KOPT-K1 (cell line): ENCODE data around the gene SIGLEC6.

Source experiments
- H3K27ac ChIP-seq: fragments of 200-600 bp; sonication (generic); 2 replicates; pipeline ENCODE4 v1.5.1; 2016; ENCODE audit warnings: antibody characterized with exemption, mild to moderate bottlenecking, low read depth, low read length; ENCODE audit not compliant: poor library complexity, severe bottlenecking
- H3K36me3 ChIP-seq: fragments of 200-600 bp; sonication (generic); 2 replicates; pipeline ENCODE4 v1.5.1; 2017; ENCODE audit warnings: antibody characterized with exemption, mild to moderate bottlenecking, low read length, moderate library complexity; ENCODE audit not compliant: insufficient read depth
- H3K9me3 ChIP-seq: fragments of 200-600 bp; sonication (generic); 2 replicates; pipeline ENCODE4 v1.5.1; 2017; ENCODE audit warnings: antibody characterized with exemption, low read length, mild to moderate bottlenecking; ENCODE audit not compliant: insufficient read depth, poor library complexity, severe bottlenecking

The SIGLEC6 gene

GRCh38 chr19:51541458-51542357 lies 10.2 kb upstream of the SIGLEC6 start:
- no peaks in the 10 kb centered on the region for H3K36me3 ChIP-seq
- H3K27ac ChIP-seq = peak overlapping the region; percentile 98
- no peaks in the 10 kb centered on the region for H3K9me3 ChIP-seq

- Histone ChIP-seq H3K27ac (no peak overlapping the region), H3K36me3 (no peaks in the 10 kb centered on the region), H3K9me3 (peaks cover 7% of the 10 kb centered on the region)
Observed at GRCh38 chr19:51539821-51540366, 8.4 kb upstream of the SIGLEC6 start.

GRCh38 chr19:51535535-51535934 lies 4.1 kb upstream of the SIGLEC6 start:
- H3K27ac ChIP-seq = no peak overlapping the region
- H3K36me3 ChIP-seq = peaks cover 2% of the 10 kb centered on the region; the same call in 1 of the 2 replicates
- H3K9me3 ChIP-seq = peaks cover 7% of the 10 kb centered on the region

- H3K27ac ChIP-seq = peak overlapping the region; percentile 98
- peaks cover 28% of the 10 kb centered on the region; the same call in 1 of the 2 replicates for H3K36me3 ChIP-seq
- H3K9me3 ChIP-seq = peaks cover 5% of the 10 kb centered on the region
Observed at GRCh38 chr19:51530616-51531015, 854 bp downstream of the SIGLEC6 start.

- no peaks in the 10 kb centered on the region for H3K9me3 ChIP-seq
- H3K36me3 ChIP-seq = peaks cover 38% of the 10 kb centered on the region
- H3K27ac ChIP-seq = peak overlapping the region; percentile 98
Observed at GRCh38 chr19:51529301-51529700, 2.2 kb downstream of the SIGLEC6 start.

GRCh38 chr19:51525651-51526050 lies 5.8 kb downstream of the SIGLEC6 start:
- Histone ChIP-seq H3K9me3 (no peaks in the 10 kb centered on the region), H3K36me3 (peaks cover 59% of the 10 kb centered on the region), H3K27ac (peak overlapping the region; percentile 98)

- H3K36me3 ChIP-seq = peaks cover 55% of the 10 kb centered on the region
- peak overlapping the region; percentile 98 for H3K27ac ChIP-seq
- H3K9me3 ChIP-seq = no peaks in the 10 kb centered on the region
Observed at GRCh38 chr19:51524666-51525264, 6.7 kb downstream of the SIGLEC6 start.

GRCh38 chr19:51521781-51522180 lies 9.7 kb downstream of the SIGLEC6 start:
- H3K9me3 ChIP-seq = peaks cover 9% of the 10 kb centered on the region
- peak overlapping the region; percentile 40 for H3K27ac ChIP-seq
- H3K36me3 ChIP-seq = peaks cover 66% of the 10 kb centered on the region

GRCh38 chr19:51521357-51521756 lies 10.1 kb downstream of the SIGLEC6 start:
- Histone ChIP-seq H3K27ac (peak overlapping the region; percentile 40), H3K36me3 (peaks cover 68% of the 10 kb centered on the region), H3K9me3 (peaks cover 9% of the 10 kb centered on the region)

GRCh38 chr19:51520728-51521127 lies 10.7 kb downstream of the SIGLEC6 start:
- H3K27ac ChIP-seq = peak overlapping the region; percentile 40
- peaks cover 68% of the 10 kb centered on the region for H3K36me3 ChIP-seq
- H3K9me3 ChIP-seq = peaks cover 9% of the 10 kb centered on the region

GRCh38 chr19:51514866-51515481 lies 16.5 kb downstream of the SIGLEC6 start:
- H3K36me3 ChIP-seq = peaks cover 34% of the 10 kb centered on the region
- no peak overlapping the region for H3K27ac ChIP-seq
- peaks cover 9% of the 10 kb centered on the region for H3K9me3 ChIP-seq

GRCh38 chr19:51513968-51514367 lies 17.5 kb downstream of the SIGLEC6 start:
- H3K27ac ChIP-seq = no peak overlapping the region
- H3K9me3 ChIP-seq = peaks cover 9% of the 10 kb centered on the region
- peaks cover 24% of the 10 kb centered on the region for H3K36me3 ChIP-seq

GRCh38 chr19:51511353-51511752 lies 20.1 kb downstream of the SIGLEC6 start:
- no peaks in the 10 kb centered on the region for H3K9me3 ChIP-seq
- peak overlapping the region; percentile 19 for H3K27ac ChIP-seq
- H3K36me3 ChIP-seq = no peaks in the 10 kb centered on the region

- peak overlapping the region; percentile 19 for H3K27ac ChIP-seq
- no peaks in the 10 kb centered on the region for H3K36me3 ChIP-seq
- no peaks in the 10 kb centered on the region for H3K9me3 ChIP-seq
Observed at GRCh38 chr19:51509823-51510660, 21.4 kb downstream of the SIGLEC6 start.
